GM21723 (cell line): Measurements from ENCODE around the gene SLC44A5.

Experiments used
- ATAC-seq: cut with Tn5 transposase; IDR thresholded peaks from one replicate; pipeline ENCODE4 v1.9.1; 2021; ENCODE audit warnings: mild to moderate bottlenecking, moderate library complexity; ENCODE audit not compliant: unreplicated experiment

The SLC44A5 gene

GRCh38 chr1:75589637-75590036, 21.3 kb downstream of the SLC44A5 start:
- no peak for ATAC-seq

DNA sequence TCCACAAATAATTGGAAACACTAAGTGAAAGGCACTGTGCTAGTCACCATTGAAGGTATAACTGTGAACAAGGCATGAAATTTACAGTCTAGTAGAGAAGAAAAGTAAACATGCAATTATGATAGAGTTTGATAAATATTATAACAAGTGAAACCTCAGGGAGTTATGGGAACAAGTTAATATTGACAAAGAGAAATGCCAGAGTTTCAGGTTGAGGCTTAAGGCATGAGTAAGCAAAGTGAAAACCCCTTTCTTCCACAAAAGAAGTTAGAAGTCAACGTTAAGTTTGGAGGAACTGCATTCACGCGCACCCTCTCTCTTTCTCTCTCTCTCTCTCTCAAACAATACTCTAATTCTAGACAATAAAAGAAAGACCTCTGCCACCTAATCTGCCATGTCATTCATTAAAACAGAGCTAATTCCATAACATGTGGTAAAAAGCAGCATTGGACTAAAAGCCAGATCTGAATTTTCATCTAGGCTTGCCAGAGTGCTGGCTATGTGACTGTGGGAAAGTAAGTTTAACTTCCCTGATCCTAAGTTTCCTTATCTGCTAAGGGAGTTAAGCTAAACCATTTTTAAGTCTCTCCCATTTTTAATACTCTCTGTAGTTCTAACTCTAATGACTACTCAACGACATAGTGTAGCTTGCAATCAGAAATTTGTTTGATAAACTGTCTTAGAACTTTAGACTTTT, 22.0 kb downstream of the SLC44A5 start:
- ATAC-seq: no peak

GRCh38 chr1:75587692-75588091, 23.2 kb downstream of the SLC44A5 start:
- no peak for ATAC-seq

DNA sequence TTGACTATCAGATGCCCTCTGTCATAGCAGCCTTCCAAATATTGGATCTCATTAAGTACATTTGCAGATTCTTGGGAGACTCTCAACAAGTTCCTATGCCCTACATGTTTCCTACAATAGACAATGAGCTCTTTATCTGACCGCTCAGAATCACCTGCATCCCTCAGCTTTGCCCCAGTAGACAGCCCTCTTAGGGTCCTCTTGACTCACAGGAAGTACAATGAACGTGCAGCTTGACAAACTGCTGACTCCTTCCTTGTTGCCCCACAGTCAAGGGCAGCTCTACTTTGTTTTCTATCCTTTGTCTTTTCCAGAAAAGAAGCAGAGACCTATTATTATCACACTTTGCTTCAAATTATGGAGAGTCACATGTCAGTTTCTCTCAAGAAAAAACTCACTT, 27.6 kb downstream of the SLC44A5 start:
- ATAC-seq: no peak

DNA sequence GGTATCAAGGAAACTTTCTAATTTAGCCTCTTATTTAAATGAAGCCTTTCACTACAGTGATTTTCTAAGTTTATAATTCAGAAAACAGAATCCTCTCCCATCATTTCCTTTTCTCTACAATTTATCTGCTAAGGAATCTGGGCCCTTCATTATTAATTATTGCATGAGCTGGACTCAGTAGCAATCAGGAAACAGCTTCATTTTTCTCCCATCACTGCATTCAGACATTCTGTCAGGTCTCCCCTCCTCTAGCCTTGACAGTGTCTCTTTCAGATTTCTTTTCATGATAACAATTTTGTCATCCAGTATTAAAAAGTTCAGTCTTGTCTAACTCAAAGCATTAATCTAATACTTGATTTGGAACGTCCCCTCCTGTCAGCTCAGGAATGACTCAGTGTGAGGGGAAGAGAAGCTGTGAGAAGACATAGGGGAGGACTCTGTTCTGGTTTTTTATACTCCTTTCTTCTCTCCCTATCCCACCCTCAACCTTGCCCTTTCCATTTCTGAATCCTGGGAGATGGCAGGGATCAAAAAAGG, 28.1 kb downstream of the SLC44A5 start:
- ATAC-seq: no peak

GRCh38 chr1:75579046-75579445, 31.9 kb downstream of the SLC44A5 start:
- no peak for ATAC-seq

- no peak for ATAC-seq
Observed at GRCh38 chr1:75575837-75576236, 35.1 kb downstream of the SLC44A5 start.

- no peak for ATAC-seq
Observed at GRCh38 chr1:75567191-75567590, 43.7 kb downstream of the SLC44A5 start.

GRCh38 chr1:75559800-75560199, 51.1 kb downstream of the SLC44A5 start:
- no peak for ATAC-seq

- ATAC-seq: no peak
Observed at GRCh38 chr1:75559136-75559535, 51.8 kb downstream of the SLC44A5 start.

DNA sequence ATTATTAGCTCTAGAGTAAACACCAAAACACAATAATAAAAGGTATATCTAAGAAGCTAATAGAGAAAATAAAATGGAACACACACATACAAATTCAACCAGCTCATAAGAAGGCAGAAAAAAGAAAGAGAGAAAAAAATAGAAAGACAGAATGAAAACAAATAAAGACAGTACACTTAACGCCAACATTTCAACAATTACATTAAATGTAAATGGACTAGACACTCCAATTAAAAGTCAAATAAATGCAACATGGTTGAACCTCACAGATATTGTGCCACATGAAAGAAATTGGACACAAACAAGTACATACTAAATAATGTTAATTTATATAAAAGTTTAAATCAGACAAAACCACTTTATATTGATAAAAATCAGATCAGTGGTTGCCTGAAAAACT, 56.0 kb downstream of the SLC44A5 start:
- ATAC-seq: no peak

- ATAC-seq: no peak
Observed at GRCh38 chr1:75554181-75554580, 56.7 kb downstream of the SLC44A5 start.

DNA sequence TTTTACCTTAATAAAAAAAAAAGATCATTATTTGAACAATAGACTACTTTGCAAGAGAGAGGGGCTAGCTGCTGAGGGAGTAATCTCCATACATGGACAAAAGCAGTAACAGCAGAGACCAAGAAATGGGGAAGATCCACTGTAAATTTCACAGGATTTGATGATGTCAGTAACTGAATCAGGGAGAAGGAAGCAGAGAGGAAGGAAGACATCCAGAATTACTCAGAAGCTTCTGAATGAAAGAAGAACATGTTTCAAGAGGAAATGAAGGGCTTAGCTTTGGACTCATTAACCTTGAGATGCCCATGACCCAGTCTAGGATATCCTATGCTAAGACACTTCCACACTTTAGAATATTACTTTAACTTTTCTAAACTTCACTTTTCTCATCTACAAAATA, 60.4 kb downstream of the SLC44A5 start:
- no peak for ATAC-seq

DNA sequence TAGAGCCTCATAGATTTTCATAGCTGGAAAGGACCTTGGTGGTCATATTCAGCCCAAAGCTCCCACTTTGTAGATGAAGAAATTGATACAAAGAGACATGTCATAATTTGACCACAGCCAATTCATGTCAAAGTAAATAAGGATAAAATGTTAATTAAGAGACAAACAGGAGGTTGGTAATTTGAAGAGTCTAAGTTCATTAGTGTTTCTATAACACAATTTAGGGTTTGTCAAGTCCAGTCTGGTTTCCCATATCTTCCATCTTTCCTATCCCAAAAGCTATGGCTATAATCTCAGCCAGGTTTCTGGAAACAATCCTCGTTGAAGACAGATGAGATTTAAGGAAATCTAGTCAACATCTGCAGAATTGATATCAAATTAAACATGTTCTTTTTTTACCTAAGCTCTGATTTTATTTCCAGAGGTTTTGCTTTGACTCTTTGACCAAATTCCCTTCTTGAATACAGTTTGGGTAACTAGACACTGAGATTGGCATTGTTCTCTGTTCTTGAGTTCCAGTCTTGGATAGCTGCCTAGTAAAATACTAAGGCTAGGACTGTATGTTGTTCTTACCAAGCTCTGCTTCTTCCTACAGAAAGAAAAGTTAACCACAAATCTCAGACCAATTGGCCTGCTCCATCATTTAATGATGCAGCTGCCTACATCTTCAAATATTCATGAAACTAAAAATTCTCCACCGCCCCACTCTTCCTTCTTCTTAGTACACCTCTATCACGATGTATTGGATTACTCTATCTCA, 62.0 kb downstream of the SLC44A5 start:
- no peak for ATAC-seq

DNA sequence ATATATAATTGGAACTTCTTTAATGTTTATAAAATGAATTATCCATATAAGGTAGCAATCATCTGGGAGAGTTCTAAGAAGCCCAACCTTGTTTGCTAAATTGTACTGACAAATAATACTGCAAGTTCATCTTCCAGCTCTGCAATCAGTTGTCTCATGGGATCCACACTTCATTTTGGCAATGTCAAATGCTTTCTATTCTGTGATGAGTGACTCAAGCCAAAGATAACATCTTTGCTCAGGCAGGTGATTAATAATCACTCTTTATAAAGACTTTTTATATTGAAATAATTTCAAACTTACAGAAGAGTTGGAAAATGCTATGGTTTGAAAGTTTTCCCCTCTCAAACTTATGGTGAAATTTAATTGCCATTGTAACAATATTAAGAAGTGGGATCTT, 67.2 kb downstream of the SLC44A5 start:
- no peak for ATAC-seq

DNA sequence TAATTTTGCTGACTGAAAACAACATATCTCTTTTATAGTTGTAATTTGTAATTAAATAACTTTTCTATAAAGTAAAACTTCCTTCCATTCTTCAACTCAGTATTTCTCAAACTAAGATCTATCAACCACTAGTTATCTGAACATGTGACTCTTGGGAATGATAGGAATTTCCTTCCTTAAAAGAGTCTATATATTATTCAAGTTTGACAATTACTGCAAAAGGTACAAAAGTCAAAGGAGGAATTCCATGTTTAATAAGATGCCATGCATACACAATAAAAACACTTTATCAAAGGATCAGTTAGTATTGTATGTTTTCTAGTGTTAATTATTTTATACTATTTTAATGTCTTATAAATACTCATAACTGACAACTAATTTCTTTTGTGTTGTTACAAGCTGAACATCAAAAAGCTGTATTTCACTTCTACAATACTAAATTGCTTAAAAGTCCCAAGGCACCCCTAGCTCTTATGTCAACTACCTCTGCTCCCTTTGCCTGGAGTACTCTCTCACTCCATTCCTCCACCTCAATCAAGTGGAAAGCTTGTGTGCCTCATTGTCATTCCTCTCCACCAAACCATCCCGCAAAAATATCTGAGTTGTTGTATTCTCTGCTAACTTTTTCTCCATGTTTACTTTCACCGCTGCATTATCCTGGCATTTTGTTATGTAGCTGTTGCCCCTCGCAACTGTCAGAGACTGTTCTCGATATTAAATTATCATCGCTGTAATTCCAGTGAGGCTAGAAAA, 67.9 kb downstream of the SLC44A5 start:
- ATAC-seq: no peak

- no peak for ATAC-seq
Observed at GRCh38 chr1:75539230-75540116, 71.4 kb downstream of the SLC44A5 start.

GRCh38 chr1:75533085-75533484, 77.8 kb downstream of the SLC44A5 start:
- no peak for ATAC-seq

DNA sequence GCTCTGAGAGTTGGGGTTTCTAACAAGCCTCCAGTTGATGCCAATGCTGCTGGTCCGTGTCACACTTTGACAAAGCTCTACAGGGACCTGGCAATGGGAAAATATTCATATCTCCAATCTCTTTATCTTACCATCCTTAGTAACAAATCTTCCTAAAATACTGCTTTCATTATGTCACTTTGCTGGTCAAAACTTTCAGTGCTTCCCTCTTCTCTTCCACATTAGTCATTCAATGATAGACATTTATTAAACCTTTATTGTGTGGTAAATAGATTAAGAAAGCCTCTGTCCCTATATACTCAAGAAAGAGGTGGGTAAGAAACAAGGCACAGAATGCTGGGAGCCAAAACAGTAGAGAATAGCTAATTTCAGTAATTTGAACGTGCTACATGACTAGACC, 79.3 kb downstream of the SLC44A5 start:
- ATAC-seq: no peak

- no peak for ATAC-seq
Observed at GRCh38 chr1:75529488-75529887, 81.4 kb downstream of the SLC44A5 start.

DNA sequence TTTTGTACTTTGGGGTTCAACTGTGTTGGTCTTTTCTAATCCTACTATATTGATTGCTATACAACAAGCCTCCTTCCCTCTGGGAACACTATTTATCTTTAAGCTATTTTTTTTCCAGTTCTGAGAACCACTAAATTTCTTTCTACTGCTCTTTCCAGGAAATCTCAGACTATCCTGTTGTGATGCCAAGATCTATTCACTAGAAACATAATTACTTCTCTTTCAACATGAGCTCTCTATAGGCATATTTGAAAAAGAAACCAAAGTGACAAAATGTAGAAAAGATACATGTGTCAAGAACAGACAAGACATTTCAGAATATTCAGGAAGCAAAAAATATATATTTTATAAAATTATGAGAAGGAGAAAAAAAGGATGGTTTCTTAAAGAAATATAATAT, 82.9 kb downstream of the SLC44A5 start:
- no peak for ATAC-seq
